Ishikawa (cell line): Measurements from ENCODE around the gene MIGA2.

Experiments
- CREB1 ChIP-seq: IDR thresholded peaks from 2 replicates; pipeline ENCODE4 v1.6.1; 2012; ENCODE audit warnings: low read depth
- FOXM1 ChIP-seq: IDR thresholded peaks from 2 replicates; pipeline ENCODE4 v1.6.1; 2012; ENCODE audit warnings: low read depth, borderline replicate concordance
- NFIC ChIP-seq: IDR thresholded peaks from 2 replicates; pipeline ENCODE4 v1.6.1; 2012
- RAD21 ChIP-seq: IDR thresholded peaks from 2 replicates; pipeline ENCODE4 v1.6.1; 2012; ENCODE audit warnings: low read depth
- TCF12 ChIP-seq: IDR thresholded peaks from 2 replicates; pipeline ENCODE4 v1.6.1; 2012; ENCODE audit warnings: low read depth
- TEAD4 ChIP-seq: IDR thresholded peaks from 2 replicates; pipeline ENCODE4 v1.6.1; 2012
- USF1 ChIP-seq: IDR thresholded peaks from 2 replicates; pipeline ENCODE4 v1.6.1; 2012
- YY1 ChIP-seq: IDR thresholded peaks from 2 replicates; pipeline ENCODE4 v1.6.1; 2012; ENCODE audit warnings: low read depth
- TF ChIP-seq, protein P1 (sequence below): IDR thresholded peaks from 2 replicates; pipeline ENCODE4 v1.6.1; 2012

DNA sequence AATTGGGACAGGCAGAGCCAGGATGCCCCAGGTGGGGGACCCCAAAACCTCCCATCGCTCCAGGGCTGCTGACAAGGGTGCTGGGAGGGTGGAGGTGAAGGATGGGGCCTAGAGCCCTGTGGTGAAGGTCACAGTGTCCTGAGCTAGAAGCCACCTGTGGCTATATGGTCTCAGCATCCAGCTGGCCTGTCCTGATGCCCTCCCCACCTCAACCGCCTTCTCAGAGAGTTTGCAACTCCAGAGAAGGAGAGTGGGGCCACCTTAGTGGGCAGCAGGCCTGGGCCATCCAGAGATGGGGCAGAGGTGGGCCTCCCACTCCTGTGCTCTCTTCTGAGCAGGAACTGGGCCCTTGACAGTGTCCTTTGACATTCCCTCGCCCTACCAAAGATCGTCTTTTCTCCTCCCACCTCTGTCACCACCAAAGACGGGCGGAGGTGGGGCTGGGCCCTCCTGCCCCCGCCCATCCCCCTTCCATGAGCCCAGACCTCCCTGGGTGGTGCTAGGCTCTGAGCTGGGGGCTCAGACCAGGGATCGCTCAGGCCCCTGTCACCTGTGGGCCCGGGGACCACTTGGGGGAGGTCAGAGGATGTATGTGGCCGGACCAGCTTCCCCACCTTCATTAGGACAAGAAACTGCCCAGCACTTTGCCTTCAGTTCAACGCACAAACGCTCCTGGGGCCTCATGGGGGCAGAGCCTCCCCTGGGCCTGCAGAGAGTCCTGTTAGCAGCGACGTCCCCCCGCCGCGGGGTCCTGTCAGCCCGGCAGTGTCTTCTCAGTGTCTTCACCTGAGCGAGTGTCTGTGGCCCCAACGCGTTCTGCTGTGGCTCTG, 34.5 kb downstream of the MIGA2 start:
- no peak for TF ChIP-seq NFIC
- no peak for TF ChIP-seq CREB1
- TF ChIP-seq USF1, result no peak
- TF ChIP-seq, protein P1, sequence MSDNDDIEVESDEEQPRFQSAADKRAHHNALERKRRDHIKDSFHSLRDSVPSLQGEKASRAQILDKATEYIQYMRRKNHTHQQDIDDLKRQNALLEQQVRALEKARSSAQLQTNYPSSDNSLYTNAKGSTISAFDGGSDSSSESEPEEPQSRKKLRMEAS, result no peak
- no peak for TF ChIP-seq TCF12
- no peak for TF ChIP-seq TEAD4
- no peak for TF ChIP-seq YY1
- no peak for TF ChIP-seq FOXM1
- TF ChIP-seq RAD21, result no peak
